ENCODE data around the gene TNNT2.
A peak's percentile ranks its signal among the peaks of the same experiment; 100 is the strongest.

The TNNT2 gene

DNA sequence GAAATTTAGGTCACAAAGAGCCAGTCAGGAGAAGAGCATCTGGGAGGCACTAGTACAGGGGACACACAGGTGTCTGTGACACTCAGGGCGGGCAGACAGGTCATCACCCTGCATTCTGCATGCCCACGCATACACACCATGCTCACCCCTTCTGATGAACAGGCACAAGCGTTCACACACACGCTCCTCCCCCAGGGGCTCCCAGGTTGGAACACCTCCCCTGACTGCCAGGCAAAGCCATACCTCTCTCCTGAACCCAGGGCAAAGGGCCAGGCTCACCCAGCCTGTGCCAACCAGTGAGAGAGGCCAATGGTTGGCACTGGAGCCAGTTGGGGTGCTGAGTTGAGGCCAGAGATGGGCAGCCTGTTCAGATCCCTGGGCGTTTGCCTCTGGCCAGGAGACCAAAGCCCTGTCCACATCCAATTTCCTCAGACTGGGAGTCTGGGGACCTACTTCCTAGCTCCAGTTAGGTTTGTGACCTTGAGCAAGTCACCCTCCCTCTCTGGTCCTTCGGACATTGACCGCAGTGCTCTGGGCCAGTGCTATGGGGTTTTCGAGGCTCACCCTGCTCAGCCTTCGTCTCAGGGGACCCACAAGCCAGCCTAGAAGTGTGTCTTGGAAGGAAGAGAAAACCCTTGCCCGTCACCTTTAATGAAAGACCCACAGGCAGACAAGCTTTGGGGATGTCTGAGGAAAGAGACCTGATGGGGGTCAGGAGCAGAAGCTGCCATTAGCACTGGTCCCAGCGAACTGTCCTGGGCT lies 27.4 kb upstream of the TNNT2 start:
- no peak overlapping the region for H3K4me3 ChIP-seq (ENCODE audit: low read length)
- no peak for DNase-seq (ENCODE audit: low read depth, low spot score)

DNA sequence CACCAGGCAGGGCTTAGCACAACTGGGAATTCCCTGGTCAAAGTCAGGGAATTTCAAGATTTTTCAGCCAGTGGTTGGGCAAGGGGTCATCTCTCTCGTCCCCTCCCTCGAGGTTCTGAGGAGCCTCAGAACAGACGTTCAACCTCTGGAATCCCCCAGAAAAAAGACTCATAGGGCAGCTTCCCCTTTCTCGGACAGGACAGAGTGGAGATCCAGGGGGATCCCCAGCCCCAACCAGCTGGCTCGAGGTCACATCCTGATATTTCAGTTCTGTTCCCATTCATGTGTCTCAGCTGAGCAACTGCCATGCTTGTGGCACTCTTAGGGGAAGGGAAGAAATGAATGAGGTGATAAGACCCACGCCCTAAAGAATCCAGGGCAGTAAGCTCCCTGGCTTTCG lies 26.6 kb upstream of the TNNT2 start:
- DNase-seq (ENCODE audit: low read depth, low spot score): no peak
- no peak overlapping the region for H3K4me3 ChIP-seq (ENCODE audit: low read length)

DNA sequence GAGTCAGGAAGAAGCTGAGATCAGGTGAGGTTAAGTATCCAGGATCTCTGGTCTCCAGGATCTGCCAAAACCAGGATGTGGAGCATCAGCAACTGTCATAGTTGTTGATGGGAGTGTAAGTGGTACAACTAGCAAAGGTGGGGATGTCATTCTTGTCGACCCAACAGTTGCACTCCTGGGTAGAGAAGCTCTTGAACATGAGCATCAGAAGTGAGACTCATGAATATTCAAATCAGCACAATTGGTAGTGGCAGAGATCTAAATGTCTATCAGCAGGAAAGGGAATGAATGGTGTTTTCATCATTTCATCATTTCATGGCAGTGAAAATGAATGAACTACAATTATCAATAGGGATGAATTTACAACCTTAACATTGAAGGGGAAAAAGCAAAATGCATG lies 25.9 kb upstream of the TNNT2 start:
- DNase-seq (ENCODE audit: low read depth, low spot score): no peak
- H3K4me3 ChIP-seq (ENCODE audit: low read length): no peak overlapping the region

DNA sequence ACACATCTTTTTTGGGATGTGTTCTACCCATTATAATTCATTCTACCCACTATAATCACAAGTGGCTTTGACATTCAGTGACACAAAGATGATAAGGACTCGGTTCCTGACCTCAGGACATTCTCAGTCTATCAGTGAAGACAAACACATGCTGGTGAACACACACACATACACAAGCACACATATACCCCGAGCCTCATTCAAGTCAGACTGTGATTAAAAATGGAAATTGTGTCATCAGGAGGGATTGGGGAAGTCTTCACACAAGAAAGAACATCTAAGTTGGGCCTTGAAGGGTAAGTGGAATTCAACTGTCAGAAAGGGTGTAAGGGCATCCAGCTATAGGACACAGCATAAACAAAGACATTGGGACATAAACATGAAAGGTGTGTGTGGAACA lies 24.2 kb upstream of the TNNT2 start:
- no peak overlapping the region for H3K4me3 ChIP-seq (ENCODE audit: low read length)
- DNase-seq (ENCODE audit: low read depth, low spot score): no peak

DNA sequence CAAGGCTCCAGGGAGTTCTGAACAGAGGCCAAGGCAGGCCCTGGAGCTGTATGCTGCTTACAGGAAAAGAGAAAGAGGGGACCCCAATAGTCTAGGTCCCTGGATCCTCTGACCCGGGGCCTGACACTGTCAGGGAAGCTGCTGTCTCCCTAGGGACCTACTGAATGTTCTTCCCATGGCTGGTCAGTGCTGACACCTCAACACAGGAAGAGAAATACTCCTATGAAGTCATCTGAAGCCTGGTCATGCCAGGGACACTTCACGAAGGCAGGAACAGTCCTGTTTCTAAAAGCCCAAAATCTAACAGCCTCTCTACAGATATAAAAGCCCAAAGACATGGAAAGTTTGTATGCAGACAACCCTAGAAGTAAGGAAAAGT lies 23.4 kb upstream of the TNNT2 start:
- no peak for DNase-seq (ENCODE audit: low read depth, low spot score)
- no peak overlapping the region for H3K4me3 ChIP-seq (ENCODE audit: low read length)

DNA sequence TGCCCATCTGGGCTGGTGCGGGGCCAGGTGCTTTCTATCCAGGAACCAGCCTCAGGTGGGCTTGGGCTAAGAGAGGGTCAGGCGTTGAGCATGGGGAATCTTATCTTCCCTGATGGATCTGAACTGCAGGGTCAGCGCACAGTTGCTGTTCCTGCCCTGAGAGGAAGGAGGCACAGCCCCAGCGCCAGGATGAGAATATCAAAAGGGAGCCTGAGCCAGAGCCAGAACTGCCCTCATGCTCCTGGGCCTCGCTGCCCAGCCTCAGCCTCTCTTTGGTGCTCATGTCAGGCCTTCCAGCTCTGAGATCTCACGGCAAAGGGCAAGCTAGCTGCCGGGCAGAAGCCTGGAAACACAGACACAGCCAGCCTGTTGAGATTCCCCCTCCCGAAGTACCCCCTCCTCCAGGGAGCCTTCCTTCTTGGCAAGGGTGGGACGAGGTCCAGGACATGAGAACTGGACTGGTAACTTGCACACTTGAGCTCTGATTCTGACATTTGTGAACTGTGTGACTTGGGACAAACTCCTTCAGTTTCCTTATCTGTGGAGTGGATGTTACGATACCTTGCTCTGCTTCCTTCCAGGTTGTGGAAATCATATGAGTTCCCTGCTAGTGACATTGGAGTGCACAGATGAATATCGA lies 22.9 kb upstream of the TNNT2 start:
- no peak overlapping the region for H3K4me3 ChIP-seq (ENCODE audit: low read length)
- no peak for DNase-seq (ENCODE audit: low read depth, low spot score)

DNA sequence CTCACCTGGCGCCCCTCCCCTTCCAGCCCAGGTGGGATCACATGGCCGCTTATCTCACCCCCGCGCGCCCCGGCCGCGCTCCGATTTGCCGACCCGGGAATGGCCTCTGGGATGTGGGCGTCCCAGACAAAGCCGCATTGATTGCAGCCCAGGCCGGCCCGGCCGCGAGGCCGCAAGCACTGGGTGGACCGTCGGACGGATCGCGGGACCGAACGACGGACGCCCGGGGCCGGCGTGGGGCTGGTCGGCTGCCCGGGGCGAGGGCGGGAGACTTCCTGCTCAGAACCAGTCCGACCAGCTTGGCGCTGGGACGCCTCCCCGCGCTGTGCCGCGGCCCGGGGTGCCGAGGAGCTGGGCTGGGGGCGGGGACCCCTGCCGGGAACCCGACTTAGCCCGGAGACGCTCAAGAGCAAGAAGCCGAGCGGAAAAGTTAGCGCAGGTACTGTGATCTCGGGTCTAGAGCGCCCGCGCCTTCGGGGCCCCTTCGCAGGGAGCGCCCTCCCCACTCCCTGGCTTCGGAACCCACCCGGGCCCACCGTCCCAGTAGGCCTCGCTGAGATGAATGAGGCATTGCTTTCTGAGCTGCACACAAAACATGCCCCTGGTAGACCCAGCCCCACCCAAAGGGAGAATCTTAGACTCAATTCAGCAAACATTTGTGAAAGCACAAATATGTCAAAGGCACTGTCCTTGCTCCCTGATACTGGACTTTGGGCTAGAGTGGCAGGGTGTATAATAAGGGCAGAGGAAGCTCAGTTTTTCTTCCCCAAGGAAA lies 22.1 kb upstream of the TNNT2 start:
- no peak for DNase-seq (ENCODE audit: low read depth, low spot score)
- no peak overlapping the region for H3K4me3 ChIP-seq (ENCODE audit: low read length)

DNA sequence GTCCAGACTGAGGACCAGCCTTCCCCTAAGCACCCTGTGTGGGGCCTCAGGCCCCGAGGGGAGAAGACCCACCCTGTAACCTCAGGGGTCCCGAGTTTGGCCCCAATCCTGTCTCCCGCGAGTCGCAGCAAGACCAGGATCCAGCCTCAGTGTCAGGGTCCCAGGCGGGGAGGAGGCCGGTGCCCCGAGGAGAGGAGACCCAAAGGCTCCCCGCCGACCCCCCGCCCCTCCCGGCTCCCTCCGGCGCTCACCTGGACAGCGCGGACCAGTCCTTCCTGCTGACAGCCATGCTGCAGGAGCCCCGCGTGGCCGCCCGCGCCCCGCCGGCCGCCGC lies 21.5 kb upstream of the TNNT2 start, which contains the start of gene LAD1:
TSS of gene LAD1 (minus strand) at position 307 of the 334 bp plus-strand sequence. CDS start at position 289, 18 bp downstream.
- no peak within 1 kb of the TSS for H3K4me3 ChIP-seq (ENCODE audit: low read length)
- DNase-seq (ENCODE audit: low read depth, low spot score): no peak

DNA sequence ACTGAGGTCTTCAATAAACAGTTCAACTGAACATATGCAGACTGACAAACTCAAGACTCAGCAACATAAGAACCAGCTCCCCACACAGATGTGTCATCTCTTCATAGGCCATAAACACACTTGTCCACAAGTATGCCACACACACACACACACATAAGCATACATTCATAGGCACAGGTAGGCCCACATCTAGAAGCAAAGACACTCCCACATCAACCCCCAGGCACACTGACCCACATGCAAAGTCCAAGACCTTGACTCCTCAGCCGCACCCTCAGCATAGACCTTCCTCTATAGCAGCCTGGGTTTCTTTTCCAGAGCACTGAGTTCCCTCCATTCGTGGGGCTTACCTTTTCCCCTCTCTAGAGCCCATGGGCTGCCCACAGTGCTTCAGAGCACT lies 20.2 kb upstream of the TNNT2 start:
- H3K4me3 ChIP-seq (ENCODE audit: low read length): no peak overlapping the region
- no peak for DNase-seq (ENCODE audit: low read depth, low spot score)

DNA sequence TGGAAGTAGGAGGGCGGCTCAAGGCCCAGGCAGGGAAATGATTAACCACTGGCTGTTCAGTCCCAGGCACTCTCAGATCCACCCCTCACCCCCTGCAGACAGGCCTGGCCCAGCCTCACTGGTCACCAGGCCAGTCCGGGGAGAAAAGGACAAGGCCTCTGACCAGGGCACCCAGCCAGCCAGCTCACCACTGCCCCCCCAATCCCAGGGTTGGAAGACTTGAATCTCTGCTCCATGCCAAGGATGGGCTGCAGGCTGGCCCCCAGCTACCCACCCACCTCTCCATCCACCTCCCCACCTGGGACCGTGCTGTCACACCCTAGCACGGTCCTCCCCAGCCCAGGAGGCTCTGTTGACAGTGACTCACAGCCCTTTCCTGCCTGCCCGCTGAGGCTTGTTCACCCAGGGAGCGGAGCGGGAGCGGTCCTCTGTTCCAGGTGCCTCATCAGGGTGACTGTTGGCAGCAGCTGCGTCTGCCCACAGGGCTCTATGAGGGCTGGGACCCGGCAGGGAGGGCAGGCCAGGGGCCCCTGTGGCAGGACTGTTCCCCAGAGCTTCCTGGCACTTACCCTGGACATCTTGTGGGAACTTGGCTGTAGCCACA lies 19.5 kb upstream of the TNNT2 start:
- H3K4me3 ChIP-seq (ENCODE audit: low read length): no peak overlapping the region
- no peak for DNase-seq (ENCODE audit: low read depth, low spot score)

DNA sequence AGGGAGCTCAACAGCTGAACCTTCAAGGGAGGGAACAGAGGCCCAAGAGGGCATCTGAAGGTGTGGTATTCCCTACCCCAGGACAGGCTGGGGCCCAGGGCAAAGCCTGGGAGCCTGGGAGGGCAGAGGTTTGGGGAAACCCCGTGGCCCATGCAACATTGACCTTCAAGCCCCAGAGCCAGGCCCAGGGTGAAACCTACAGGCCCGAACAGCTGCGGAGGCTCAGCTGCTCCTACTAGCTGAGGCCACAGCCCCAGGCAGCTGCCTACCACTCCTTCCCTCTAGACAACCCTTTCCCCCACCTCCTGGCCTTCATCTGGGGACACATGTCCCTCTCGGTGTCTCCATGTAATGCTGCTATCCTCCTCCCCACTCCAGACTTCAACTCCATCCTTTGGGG lies 18.5 kb upstream of the TNNT2 start:
- no peak for DNase-seq (ENCODE audit: low read depth, low spot score)
- no peak overlapping the region for H3K4me3 ChIP-seq (ENCODE audit: low read length)

DNA sequence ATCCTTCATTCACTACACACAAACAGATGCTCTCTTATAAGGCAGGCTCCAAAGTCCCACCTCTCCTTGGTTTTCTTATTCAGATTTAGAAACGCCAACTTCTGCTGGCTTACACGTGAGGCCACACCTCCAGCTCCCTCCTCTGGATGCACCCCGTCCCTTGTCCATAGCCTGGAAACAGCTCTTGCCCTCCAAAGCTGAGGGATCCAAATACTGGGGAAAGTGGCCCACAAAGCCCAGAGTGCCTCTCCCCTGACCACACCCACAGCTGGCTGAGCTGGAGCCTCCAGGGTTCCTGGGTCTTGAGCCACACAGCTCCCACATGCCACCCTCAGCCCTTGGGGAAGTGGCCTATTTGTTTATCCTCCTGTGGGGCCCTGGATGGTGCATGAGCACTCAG lies 17.1 kb upstream of the TNNT2 start:
- no peak overlapping the region for H3K4me3 ChIP-seq (ENCODE audit: low read length)
- DNase-seq (ENCODE audit: low read depth, low spot score): no peak

DNA sequence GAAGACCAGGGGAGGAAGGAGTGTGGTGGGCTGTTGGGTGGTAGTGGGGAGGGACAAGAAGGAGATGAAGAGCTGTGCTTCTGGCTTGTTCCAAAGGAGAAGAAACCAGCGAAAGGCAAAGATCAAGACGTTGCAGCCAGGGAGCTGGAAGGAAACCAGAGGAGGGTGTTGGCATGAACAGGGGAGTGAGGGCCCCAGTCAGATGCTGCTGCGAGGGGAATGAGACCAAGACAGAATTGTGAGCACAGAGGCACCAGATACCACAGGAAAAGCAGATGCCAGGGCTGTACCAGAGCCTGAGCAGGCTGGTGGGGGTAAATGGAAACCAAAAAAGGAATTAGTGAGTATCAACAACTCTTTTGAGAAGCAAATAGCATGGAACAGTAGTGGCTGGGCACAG lies 15.6 kb upstream of the TNNT2 start:
- DNase-seq (ENCODE audit: low read depth, low spot score): no peak
- no peak overlapping the region for H3K4me3 ChIP-seq (ENCODE audit: low read length)

DNA sequence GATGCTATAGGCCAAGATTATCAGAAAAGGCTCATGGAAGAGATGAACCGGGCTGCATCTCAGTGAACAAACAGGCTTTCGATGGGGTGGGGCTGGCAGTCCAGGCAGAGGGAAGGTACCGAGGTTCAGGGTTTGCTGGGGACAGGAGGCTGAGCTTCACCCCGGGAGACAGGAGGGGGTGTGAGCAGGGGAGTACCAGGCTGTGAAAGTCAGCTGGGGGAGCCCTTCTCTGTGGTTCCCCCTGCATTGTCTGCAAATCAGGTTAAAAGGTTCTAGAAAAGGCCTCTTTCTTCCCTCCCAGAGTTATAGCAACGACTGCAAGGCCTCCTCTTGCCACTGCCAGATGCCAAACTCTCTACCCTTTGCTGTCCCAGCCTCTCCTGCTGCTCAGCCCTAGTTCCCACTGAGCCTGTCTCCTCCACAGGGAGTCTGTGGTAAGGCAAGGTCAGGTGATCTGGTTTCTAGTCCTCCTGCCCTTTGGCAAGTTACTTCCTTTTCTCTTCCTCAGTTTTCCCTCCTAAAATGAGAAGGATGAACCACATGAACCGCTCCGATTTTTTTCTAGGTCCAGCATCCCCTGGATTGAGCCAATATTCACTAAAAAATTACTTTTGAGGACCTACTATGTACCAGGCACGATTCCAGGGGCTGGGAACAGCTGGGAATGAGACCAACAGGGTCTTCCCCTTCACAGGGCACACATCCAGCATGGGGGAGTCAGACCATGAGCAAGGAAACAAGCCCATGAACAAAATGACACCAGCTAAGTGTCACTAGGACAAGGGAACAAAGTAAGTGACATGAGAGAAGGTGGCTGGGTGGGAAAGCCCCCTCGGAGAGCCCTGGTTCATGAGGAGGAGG lies 14.4 kb upstream of the TNNT2 start:
- no peak for DNase-seq (ENCODE audit: low read depth, low spot score)

DNA sequence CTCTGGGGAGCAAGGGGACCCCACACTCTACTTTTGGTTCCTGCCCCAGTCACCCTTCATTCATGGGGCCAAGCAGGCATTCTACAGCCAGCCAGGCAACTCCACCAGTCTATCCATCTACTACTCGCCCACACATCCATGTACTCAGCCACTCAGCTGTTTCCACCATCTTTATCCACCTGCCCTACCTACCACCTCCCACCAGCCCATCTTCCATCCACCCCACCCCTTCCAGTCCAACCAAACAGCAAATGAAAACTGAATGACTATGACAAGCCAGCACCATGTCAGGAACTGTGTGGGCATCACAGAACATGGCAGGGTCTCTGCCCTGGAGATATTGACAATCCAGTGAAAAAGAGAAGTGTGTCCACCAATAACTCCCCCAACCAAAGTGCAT lies 13.7 kb upstream of the TNNT2 start:
- no peak for DNase-seq (ENCODE audit: low read depth, low spot score)
- H3K4me3 ChIP-seq (ENCODE audit: low read length): no peak overlapping the region

More for the DNA sequence above, 14.4 kb upstream of the TNNT2 start:
- H3K4me3 ChIP-seq (ENCODE audit: low read length): no peak overlapping the region

DNA sequence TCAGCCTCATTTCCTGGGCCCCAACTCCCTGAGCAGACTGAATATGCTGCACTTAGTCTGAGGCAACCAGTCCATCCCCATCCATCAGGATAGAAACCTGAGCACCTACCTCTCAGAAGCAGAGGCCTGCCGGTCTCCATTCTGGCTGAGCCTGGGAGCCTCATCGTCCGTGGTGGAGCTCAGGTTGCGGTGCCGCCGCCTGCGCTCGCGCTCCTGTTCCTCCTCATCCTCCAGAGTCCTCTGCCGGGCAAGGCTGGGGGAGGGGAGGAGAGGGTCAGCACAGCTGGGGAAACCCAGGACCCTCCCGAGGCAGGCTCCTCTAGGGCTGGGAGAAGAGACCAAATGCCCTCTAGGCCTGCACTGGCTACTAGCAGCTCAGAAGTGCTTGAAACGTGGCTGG lies 11.6 kb upstream of the TNNT2 start:
- no peak overlapping the region for H3K4me3 ChIP-seq (ENCODE audit: low read length)
- no peak for DNase-seq (ENCODE audit: low read depth, low spot score)

DNA sequence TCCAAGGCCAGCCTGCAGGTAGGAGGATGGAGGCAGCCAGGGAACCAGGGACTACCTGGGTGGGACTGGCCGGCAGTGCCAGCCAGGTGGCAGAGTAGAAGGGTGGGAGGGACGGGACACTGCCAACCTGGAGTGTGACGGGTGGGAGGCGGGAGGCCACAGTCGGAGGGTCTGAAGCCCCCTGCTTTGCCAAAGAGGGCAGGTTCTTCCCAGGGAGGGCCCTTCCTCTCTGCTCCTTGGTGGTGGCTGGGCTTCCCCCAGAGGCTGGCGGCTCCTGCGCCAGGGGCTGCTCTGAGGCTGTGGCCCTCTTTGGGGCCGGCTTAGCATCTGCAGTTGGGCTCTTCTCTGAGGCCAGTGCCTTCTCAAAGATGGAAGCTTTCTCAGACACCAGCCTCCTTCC lies 8.7 kb upstream of the TNNT2 start:
- H3K4me3 ChIP-seq (ENCODE audit: low read length): no peak overlapping the region
- no peak for DNase-seq (ENCODE audit: low read depth, low spot score)

DNA sequence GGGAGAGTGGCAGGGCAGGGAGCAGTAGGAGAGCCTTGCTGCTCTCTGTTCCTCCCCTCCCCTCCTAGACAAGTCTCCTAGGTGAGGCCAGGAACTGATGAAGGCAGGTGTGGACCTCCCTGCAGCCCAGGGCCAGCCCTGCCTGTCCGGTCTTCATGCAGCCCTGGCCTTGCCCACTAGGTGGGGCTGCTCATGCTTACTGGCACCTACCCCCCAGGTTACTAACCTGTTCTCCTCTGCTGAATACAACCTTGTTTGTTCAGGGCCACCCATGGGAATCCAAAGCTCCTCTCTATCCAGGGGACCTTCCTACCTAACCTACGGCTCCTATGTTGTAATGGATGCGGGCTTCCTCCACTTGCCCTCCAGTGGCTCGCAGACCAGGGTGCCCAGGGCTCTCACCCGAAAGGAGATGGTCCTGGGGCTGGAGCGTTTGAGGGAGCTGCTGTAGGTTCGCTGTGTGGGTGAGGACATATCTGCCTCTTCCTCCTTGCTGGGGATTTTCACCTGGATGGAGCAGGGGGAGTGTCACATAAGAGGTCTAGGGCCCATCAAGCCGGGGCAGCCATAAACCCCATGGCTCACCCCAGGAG lies 7.9 kb upstream of the TNNT2 start:
- no peak overlapping the region for H3K4me3 ChIP-seq (ENCODE audit: low read length)
- peak; percentile 8 for DNase-seq (ENCODE audit: low read depth, low spot score)

DNA sequence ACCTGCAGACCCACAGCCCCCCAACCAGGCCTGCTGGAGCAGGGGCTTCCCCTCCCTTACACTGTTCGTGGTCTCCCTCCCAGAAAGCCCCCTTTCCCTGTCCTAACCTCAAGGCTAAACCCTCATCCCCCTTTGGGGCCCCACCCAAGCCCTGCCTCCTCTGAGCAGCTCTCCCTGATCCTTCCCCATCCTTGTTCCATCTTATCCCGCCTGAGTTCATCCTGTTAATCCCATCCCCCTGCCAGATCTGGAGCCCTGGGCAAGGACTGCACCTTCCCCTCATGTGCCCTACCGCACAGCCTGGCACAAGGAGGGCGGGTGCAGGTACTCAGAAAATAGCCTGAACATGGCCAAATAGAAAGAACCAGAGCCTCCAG lies 6.9 kb upstream of the TNNT2 start:
- H3K4me3 ChIP-seq (ENCODE audit: low read length): no peak overlapping the region
- no peak for DNase-seq (ENCODE audit: low read depth, low spot score)

Measured in Jurkat, Clone E6-1 (cell line).